GM23338 (cell line): ENCODE results near the gene CMIP. TPM values are rescaled to one million over a fixed set of nuclear protein-coding genes. Genes with fewer than 3 reads are reported as not detected.

Experiments
- ATAC-seq: fragments of 200-7000 bp; cut with Tn5 transposase; 3 replicates; pipeline ENCODE4 v1.9.1; 2020
- DNase-seq: peaks from one replicate; pipeline ENCODE4 v3.0.0-alpha.2; 2015; ENCODE audit warnings: low spot score
- H2AFZ ChIP-seq: fragments of 200-600 bp; sonication (generic); 2 replicates; pipeline ENCODE4 v1.8.0; 2016; ENCODE audit warnings: antibody characterized with exemption, mild to moderate bottlenecking, moderate library complexity
- H3F3A ChIP-seq: fragments of 200-600 bp; sonication (generic); replicated peaks from 2 replicates; pipeline ENCODE4 v1.8.0; 2017; ENCODE audit warnings: antibody characterized with exemption, mixed run types, low read depth
- H3K27ac ChIP-seq: fragments of 200-600 bp; sonication (generic); 2 replicates; pipeline ENCODE4 v1.6.1; 2016; ENCODE audit warnings: low read depth
- H3K27me3 ChIP-seq: fragments of 200-600 bp; sonication (generic); 2 replicates; pipeline ENCODE4 v1.8.0; 2016; ENCODE audit warnings: mild to moderate bottlenecking, mixed run types, moderate library complexity; ENCODE audit not compliant: insufficient read depth
- H3K36me3 ChIP-seq: fragments of 200-600 bp; sonication (generic); 2 replicates; pipeline ENCODE4 v1.8.0; 2016; ENCODE audit warnings: mild to moderate bottlenecking; ENCODE audit not compliant: insufficient read depth
- H3K4me1 ChIP-seq: fragments of 200-600 bp; sonication (generic); 2 replicates; pipeline ENCODE4 v1.8.0; 2016; ENCODE audit warnings: mild to moderate bottlenecking, moderate library complexity; ENCODE audit not compliant: insufficient read depth
- H3K4me2 ChIP-seq: fragments of 200-600 bp; sonication (generic); 2 replicates; pipeline ENCODE4 v1.7.1; 2017; ENCODE audit warnings: mixed run types
- H3K4me3 ChIP-seq: fragments of 200-600 bp; sonication (generic); 2 replicates; pipeline ENCODE4 v1.6.1; 2016; ENCODE audit warnings: mixed run types
- H3K79me2 ChIP-seq: fragments of 200-600 bp; sonication (generic); replicated peaks from 2 replicates; pipeline ENCODE4 v1.8.0; 2017; ENCODE audit warnings: mild to moderate bottlenecking; ENCODE audit not compliant: insufficient read depth
- H3K9me2 ChIP-seq: fragments of 200-600 bp; sonication (generic); 2 replicates; pipeline ENCODE4 v1.8.0; 2017; ENCODE audit not compliant: insufficient read depth
- H4K20me1 ChIP-seq: fragments of 200-600 bp; sonication (generic); replicated peaks from 2 replicates; pipeline ENCODE4 v1.8.0; 2017; ENCODE audit warnings: mild to moderate bottlenecking; ENCODE audit not compliant: insufficient read depth
- H3K27ac Mint-ChIP-seq: 2 replicates; pipeline ENCODE4 v1.8.0; 2020; ENCODE audit warnings: inconsistent platforms, mild to moderate bottlenecking, moderate library complexity, mixed read lengths
- H3K27me3 Mint-ChIP-seq: 3 replicates; pipeline ENCODE4 v1.8.0; 2022; ENCODE audit warnings: low read depth, mild to moderate bottlenecking, moderate library complexity, mixed read lengths, inconsistent platforms; ENCODE audit not compliant: insufficient read depth, poor library complexity
- H3K36me3 Mint-ChIP-seq: 3 replicates; pipeline ENCODE4 v1.8.0; 2021; ENCODE audit warnings: low read depth, mild to moderate bottlenecking, inconsistent platforms, moderate library complexity, mixed read lengths
- H3K4me1 Mint-ChIP-seq: 3 replicates; pipeline ENCODE4 v1.8.0; 2020; ENCODE audit warnings: mild to moderate bottlenecking, inconsistent platforms, mixed read lengths
- H3K4me3 Mint-ChIP-seq: 3 replicates; pipeline ENCODE4 v1.8.0; 2021; ENCODE audit warnings: moderate library complexity, mild to moderate bottlenecking, inconsistent platforms, mixed read lengths
- H3K9me3 Mint-ChIP-seq: 3 replicates; pipeline ENCODE4 v1.8.0; 2020; ENCODE audit warnings: moderate library complexity, mild to moderate bottlenecking, inconsistent platforms, mixed read lengths
- CREB1 ChIP-seq: fragments of 250-450 bp; sonication (Bioruptor Pico); IDR thresholded peaks from 2 replicates; pipeline ENCODE4 v1.5.0; 2020; ENCODE audit warnings: low read depth, mild to moderate bottlenecking, moderate library complexity
- EZH2 ChIP-seq: fragments of 200-600 bp; sonication (generic); IDR thresholded peaks from one replicate; pipeline ENCODE4 v1.8.0; 2017; ENCODE audit warnings: antibody characterized with exemption, mild to moderate bottlenecking, low read depth; ENCODE audit not compliant: unreplicated experiment
- EZH2phosphoT487 ChIP-seq: fragments of 200-600 bp; sonication (generic); IDR thresholded peaks from one replicate; pipeline ENCODE4 v1.8.1; 2018; ENCODE audit warnings: antibody characterized with exemption; ENCODE audit not compliant: unreplicated experiment
- JUNB ChIP-seq: IDR thresholded peaks from one replicate; pipeline ENCODE4 v1.6.1; 2016; ENCODE audit warnings: antibody characterized with exemption; ENCODE audit not compliant: unreplicated experiment
- NANOG ChIP-seq: IDR thresholded peaks from 2 replicates; pipeline ENCODE4 v1.6.1; 2016; ENCODE audit warnings: antibody characterized with exemption, borderline replicate concordance
- POLR2AphosphoS5 ChIP-seq: IDR thresholded peaks from 2 replicates; pipeline ENCODE4 v1.6.1; 2016; ENCODE audit warnings: antibody characterized with exemption, low read depth
- STAT1 ChIP-seq: IDR thresholded peaks from one replicate; pipeline ENCODE4 v1.6.1; 2016; ENCODE audit warnings: antibody characterized with exemption; ENCODE audit not compliant: unreplicated experiment
- ZNF114 ChIP-seq: fragments of 250-450 bp; sonication (Bioruptor Pico); IDR thresholded peaks from 2 replicates; pipeline ENCODE4 v1.5.0; 2020; ENCODE audit warnings: mild to moderate bottlenecking, moderate library complexity
- ZNF331 ChIP-seq: fragments of 250-450 bp; sonication (Bioruptor Pico); IDR thresholded peaks from 2 replicates; pipeline ENCODE4 v1.5.0; 2020; ENCODE audit warnings: low read depth, mild to moderate bottlenecking, moderate library complexity
- polyA plus RNA-seq: library from polyadenylated mRNA; unstranded; fragments of >200 nt; fragmentation: Nextera tagmentation; extraction: Ambion mirVana; gene quantifications from 2 replicates; pipeline ENCODE4 v1.2.1, GENCODE V29; 2016
- total RNA-seq: library from RNA; depleted of rRNA; stranded (reverse); fragments of >200 nt; shearing (Covaris generic); gene quantifications from 2 replicates; pipeline ENCODE4 v1.2.3, GENCODE V29; 2014
- TF ChIP-seq, protein P1 (sequence below): fragments of 250-450 bp; sonication (Bioruptor Pico); IDR thresholded peaks from 2 replicates; pipeline ENCODE4 v1.5.0; 2020; ENCODE audit warnings: mild to moderate bottlenecking, moderate library complexity
- TF ChIP-seq, protein P2 (sequence below): IDR thresholded peaks from 2 replicates; pipeline ENCODE4 v1.6.1; 2016; ENCODE audit warnings: antibody characterized with exemption
- TF ChIP-seq, protein P3 (sequence below): IDR thresholded peaks from one replicate; pipeline ENCODE4 v1.6.1; 2018; ENCODE audit warnings: antibody characterized with exemption; ENCODE audit not compliant: unreplicated experiment
- TF ChIP-seq, protein P4 (sequence below), 2 experiments: fragments of 200-600 bp in 1 of 2; sonication (generic) in 1 of 2; conservative IDR thresholded peaks; 2 replicates each; pipeline versions ENCODE4 v1.5.1 to v1.6.1; 2016 to 2017; ENCODE audit warnings: antibody characterized with exemption in 2 of 2, low read depth in 2 of 2, mild to moderate bottlenecking in 2 of 2, moderate library complexity in 1 of 2

CMIP gene
- total and polyA plus RNA-seq, 2 experiments from 2014 or later, result 9.5 to 62.3 TPM

DNA sequence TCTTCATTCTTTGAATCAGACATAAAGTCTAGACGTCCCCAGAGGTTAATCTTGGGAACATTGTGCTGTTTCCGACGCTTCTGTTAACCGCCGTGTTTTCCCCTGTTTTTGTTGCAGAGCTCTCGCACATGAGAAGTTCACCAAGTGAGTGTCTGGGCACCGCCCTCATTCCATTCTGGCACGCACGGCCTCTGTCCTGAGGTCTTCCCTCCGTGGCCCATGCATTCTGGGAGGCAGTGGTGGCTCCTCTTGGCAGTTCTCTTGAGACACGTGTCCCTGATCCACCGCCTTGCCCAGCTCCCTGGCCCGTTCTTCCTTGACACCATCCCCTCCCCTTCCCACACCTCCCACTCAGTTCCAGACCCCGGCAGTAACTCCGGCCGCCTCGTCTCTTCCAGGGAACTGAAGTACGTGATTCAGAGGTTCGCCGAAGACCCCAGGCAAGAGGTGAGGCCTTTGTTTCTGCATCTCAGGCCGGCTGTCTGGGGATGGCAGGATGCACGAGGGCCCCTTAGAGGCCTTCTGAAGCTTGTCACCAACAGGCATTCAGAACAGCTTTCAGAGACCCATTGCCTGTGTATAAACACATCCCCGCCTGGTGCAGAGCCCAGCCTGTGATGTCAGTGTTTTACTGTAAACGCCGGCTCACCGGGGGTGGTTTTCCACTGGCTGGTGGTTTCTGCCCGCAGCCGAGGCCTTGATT is 248.6 kb downstream of the CMIP start:
- peaks cover 22% of the 10 kb centered on the region for H3K36me3 Mint-ChIP-seq
- no peak overlapping the region for H3K4me3 ChIP-seq
- H3K4me1 ChIP-seq, result no peaks in the 10 kb centered on the region
- no peak for ATAC-seq
- no peak overlapping the region for H3K4me3 Mint-ChIP-seq
- H2AFZ ChIP-seq, result no peak overlapping the region
- H3K9me2 ChIP-seq, result no peaks in the 10 kb centered on the region
- TF ChIP-seq EZH2phosphoT487, result no peak
- no peak for TF ChIP-seq NANOG
- TF ChIP-seq ZNF114 (CRISPR knock-in tag), result no peak
- TF ChIP-seq, protein P1, sequence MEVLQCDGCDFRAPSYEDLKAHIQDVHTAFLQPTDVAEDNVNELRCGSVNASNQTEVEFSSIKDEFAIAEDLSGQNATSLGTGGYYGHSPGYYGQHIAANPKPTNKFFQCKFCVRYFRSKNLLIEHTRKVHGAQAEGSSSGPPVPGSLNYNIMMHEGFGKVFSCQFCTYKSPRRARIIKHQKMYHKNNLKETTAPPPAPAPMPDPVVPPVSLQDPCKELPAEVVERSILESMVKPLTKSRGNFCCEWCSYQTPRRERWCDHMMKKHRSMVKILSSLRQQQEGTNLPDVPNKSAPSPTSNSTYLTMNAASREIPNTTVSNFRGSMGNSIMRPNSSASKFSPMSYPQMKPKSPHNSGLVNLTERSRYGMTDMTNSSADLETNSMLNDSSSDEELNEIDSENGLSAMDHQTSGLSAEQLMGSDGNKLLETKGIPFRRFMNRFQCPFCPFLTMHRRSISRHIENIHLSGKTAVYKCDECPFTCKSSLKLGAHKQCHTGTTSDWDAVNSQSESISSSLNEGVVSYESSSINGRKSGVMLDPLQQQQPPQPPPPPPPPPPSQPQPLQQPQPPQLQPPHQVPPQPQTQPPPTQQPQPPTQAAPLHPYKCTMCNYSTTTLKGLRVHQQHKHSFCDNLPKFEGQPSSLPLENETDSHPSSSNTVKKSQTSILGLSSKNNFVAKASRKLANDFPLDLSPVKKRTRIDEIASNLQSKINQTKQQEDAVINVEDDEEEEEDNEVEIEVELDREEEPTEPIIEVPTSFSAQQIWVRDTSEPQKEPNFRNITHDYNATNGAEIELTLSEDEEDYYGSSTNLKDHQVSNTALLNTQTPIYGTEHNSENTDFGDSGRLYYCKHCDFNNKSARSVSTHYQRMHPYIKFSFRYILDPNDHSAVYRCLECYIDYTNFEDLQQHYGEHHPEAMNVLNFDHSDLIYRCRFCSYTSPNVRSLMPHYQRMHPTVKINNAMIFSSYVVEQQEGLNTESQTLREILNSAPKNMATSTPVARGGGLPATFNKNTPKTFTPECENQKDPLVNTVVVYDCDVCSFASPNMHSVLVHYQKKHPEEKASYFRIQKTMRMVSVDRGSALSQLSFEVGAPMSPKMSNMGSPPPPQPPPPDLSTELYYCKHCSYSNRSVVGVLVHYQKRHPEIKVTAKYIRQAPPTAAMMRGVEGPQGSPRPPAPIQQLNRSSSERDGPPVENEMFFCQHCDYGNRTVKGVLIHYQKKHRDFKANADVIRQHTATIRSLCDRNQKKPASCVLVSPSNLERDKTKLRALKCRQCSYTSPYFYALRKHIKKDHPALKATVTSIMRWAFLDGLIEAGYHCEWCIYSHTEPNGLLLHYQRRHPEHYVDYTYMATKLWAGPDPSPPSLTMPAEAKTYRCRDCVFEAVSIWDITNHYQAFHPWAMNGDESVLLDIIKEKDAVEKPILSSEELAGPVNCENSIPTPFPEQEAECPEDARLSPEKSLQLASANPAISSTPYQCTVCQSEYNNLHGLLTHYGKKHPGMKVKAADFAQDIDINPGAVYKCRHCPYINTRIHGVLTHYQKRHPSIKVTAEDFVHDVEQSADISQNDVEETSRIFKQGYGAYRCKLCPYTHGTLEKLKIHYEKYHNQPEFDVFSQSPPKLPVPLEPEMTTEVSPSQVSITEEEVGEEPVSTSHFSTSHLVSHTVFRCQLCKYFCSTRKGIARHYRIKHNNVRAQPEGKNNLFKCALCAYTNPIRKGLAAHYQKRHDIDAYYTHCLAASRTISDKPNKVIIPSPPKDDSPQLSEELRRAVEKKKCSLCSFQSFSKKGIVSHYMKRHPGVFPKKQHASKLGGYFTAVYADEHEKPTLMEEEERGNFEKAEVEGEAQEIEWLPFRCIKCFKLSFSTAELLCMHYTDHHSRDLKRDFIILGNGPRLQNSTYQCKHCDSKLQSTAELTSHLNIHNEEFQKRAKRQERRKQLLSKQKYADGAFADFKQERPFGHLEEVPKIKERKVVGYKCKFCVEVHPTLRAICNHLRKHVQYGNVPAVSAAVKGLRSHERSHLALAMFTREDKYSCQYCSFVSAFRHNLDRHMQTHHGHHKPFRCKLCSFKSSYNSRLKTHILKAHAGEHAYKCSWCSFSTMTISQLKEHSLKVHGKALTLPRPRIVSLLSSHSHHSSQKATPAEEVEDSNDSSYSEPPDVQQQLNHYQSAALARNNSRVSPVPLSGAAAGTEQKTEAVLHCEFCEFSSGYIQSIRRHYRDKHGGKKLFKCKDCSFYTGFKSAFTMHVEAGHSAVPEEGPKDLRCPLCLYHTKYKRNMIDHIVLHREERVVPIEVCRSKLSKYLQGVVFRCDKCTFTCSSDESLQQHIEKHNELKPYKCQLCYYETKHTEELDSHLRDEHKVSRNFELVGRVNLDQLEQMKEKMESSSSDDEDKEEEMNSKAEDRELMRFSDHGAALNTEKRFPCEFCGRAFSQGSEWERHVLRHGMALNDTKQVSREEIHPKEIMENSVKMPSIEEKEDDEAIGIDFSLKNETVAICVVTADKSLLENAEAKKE (CRISPR knock-in tag), result no peak
- TF ChIP-seq EZH2, result no peak
- TF ChIP-seq, protein P2, sequence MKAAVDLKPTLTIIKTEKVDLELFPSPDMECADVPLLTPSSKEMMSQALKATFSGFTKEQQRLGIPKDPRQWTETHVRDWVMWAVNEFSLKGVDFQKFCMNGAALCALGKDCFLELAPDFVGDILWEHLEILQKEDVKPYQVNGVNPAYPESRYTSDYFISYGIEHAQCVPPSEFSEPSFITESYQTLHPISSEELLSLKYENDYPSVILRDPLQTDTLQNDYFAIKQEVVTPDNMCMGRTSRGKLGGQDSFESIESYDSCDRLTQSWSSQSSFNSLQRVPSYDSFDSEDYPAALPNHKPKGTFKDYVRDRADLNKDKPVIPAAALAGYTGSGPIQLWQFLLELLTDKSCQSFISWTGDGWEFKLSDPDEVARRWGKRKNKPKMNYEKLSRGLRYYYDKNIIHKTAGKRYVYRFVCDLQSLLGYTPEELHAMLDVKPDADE, result no peak
- no peak for TF ChIP-seq STAT1
- TF ChIP-seq, protein P3, sequence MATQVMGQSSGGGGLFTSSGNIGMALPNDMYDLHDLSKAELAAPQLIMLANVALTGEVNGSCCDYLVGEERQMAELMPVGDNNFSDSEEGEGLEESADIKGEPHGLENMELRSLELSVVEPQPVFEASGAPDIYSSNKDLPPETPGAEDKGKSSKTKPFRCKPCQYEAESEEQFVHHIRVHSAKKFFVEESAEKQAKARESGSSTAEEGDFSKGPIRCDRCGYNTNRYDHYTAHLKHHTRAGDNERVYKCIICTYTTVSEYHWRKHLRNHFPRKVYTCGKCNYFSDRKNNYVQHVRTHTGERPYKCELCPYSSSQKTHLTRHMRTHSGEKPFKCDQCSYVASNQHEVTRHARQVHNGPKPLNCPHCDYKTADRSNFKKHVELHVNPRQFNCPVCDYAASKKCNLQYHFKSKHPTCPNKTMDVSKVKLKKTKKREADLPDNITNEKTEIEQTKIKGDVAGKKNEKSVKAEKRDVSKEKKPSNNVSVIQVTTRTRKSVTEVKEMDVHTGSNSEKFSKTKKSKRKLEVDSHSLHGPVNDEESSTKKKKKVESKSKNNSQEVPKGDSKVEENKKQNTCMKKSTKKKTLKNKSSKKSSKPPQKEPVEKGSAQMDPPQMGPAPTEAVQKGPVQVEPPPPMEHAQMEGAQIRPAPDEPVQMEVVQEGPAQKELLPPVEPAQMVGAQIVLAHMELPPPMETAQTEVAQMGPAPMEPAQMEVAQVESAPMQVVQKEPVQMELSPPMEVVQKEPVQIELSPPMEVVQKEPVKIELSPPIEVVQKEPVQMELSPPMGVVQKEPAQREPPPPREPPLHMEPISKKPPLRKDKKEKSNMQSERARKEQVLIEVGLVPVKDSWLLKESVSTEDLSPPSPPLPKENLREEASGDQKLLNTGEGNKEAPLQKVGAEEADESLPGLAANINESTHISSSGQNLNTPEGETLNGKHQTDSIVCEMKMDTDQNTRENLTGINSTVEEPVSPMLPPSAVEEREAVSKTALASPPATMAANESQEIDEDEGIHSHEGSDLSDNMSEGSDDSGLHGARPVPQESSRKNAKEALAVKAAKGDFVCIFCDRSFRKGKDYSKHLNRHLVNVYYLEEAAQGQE, result no peak
- TF ChIP-seq, protein P4, sequence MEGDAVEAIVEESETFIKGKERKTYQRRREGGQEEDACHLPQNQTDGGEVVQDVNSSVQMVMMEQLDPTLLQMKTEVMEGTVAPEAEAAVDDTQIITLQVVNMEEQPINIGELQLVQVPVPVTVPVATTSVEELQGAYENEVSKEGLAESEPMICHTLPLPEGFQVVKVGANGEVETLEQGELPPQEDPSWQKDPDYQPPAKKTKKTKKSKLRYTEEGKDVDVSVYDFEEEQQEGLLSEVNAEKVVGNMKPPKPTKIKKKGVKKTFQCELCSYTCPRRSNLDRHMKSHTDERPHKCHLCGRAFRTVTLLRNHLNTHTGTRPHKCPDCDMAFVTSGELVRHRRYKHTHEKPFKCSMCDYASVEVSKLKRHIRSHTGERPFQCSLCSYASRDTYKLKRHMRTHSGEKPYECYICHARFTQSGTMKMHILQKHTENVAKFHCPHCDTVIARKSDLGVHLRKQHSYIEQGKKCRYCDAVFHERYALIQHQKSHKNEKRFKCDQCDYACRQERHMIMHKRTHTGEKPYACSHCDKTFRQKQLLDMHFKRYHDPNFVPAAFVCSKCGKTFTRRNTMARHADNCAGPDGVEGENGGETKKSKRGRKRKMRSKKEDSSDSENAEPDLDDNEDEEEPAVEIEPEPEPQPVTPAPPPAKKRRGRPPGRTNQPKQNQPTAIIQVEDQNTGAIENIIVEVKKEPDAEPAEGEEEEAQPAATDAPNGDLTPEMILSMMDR (conservative IDR thresholded peaks at IDR 0.05; ENCODE audit: low read depth in 2 of 2), result no peak
- TF ChIP-seq CREB1, result no peak
- TF ChIP-seq POLR2AphosphoS5, result no peak
- no peak for TF ChIP-seq JUNB
- TF ChIP-seq ZNF331, result no peak
- no peak for DNase-seq
- no peak overlapping the region for H3K27ac ChIP-seq
- peaks cover 15% of the 10 kb centered on the region; the same call in 1 of the 2 replicates for H3K79me2 ChIP-seq
- no peak overlapping the region for H3K27ac Mint-ChIP-seq
- peaks cover 8% of the 10 kb centered on the region; the same call in 2 of the 3 replicates for H3K4me1 Mint-ChIP-seq
- no peaks in the 10 kb centered on the region; the same call in 1 of the 2 replicates for H4K20me1 ChIP-seq
- no peaks in the 10 kb centered on the region for H3K27me3 ChIP-seq
- H3K36me3 ChIP-seq, result no peaks in the 10 kb centered on the region
- no peaks in the 10 kb centered on the region for H3K9me3 Mint-ChIP-seq
- peaks cover 5% of the 10 kb centered on the region for H3K27me3 Mint-ChIP-seq
- 0 out of 2 replicates have a peak, but pooled peaks cover 6% of the 10 kb centered on the region for H3F3A ChIP-seq
- H3K4me2 ChIP-seq, result no peak overlapping the region
